ENCODE measurements around the gene EIF2AK2. TPM values are rescaled to one million over a fixed set of nuclear protein-coding genes. Genes with fewer than 3 reads are reported as not detected.
"Not testable (repeated sequence)": the region's sequence is repeated elsewhere in the genome, so short reads cannot be mapped to it uniquely, and the experiment has no call there.

Gene EIF2AK2
- 15.2 TPM for total RNA-seq

DNA sequence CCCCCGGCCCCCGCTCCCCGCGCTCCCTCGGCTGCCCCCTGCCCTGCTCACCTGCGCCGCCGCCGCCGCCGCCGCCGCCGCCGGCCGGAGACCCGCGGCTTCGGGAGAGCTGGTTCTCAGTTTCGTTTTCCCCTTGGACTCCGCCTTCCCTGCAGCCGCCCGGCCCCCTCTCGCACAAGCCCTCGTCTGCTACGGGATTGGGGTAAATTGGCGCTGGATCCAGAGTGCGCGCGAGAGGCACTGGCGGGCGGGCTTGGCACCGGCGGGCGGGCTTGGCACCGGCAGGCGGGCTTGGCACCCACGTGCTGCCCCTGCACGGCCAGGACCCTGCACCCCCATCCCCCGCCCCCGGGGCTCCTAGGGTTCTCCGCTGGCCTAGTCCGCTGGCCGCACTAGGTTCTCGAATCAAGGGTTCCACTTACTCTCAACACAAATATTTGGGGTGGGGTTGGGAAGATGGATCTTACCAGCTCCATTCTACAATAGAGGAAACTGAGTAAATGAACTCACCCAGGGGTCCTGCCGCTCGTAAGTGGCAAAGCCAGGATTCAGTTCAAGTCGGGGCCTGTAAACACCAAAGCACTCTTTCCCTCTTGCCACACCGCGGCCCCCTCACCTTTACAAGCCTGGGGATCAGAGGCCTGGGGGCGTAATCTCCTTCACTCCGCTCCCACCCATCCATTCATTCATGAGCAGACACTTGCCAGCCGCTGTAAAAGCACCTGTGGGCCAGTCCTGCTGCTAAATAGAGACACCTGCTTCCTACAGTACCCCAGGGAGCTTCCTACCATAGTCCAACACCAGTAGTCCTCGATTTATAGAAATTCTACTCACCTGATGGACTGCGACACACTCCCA, at the start of gene EIF2AK2:
Gene EIF2AK2, minus strand, starts transcription at position 124 of the 858 bp plus-strand sequence. CDS start 9,174 bp downstream, outside the sequence.
- TF ChIP-seq POLR2AphosphoS5 (IDR thresholded peaks at IDR 0.05; ENCODE audit: insufficient read depth in 1 of 2, low read depth in 1 of 2) (no peak), POLR2A (IDR thresholded peaks at IDR 0.05) (no peak)
- Histone ChIP-seq H3K9me3 (no peaks in the 10 kb centered on the region), H3K27ac (peak within 1 kb of the TSS; percentile 92), H3K27me3 (no peaks in the 10 kb centered on the region), H3K36me3 (no peaks in the 10 kb centered on the region), H3K4me1 (peaks cover 19% of the 10 kb centered on the region), H3K4me3 (peak within 1 kb of the TSS; percentile 66 to 82)
- peak in 1 of 2 donors; percentile 89 for DNase-seq (ENCODE audit: extremely low spot score in 2 of 2)
- intact Hi-C loops (cut with DNase I), result no loop called here

DNA sequence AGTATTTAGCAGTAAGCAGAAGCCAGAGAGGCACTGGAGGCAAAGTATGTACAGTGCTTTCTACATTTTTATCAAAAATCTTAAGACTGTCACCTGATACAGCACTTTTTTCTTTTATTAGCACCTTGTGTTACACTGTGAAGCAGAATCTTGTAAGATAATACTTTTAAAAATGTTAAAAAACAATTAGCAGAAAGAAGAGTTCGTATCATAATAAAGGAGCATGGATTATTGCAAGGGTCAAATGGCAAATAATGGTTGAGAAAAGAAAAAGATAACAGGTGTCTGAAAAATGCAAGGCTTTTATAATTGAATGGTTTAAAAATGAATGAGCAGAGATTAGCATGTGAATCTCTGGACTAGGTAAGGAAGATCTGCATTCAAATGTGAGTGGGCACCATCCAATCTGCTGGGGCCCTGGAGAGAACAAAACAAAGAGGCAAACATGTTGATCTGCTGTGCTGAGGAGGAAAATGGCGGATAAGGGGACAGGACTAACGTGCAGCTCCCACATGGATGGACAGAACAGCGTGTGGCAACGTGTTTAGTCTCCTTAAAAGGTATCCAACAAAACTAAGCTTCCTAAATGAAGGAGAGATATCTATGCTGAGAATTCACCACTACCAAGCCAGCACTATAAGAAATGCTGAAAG, 49.0 kb upstream of the EIF2AK2 start:
- Histone ChIP-seq H3K27me3 (no peaks in the 10 kb centered on the region), H3K4me3 (no peak overlapping the region), H3K9me3 (peaks cover 3% of the 10 kb centered on the region), H3K4me1 (no peaks in the 10 kb centered on the region), H3K27ac (no peak overlapping the region), H3K36me3 (peaks cover 2 to 94% of the 10 kb centered on the region in 2 donors)
- intact Hi-C loops (cut with DNase I), result no loop called here
- no peak for DNase-seq (ENCODE audit: extremely low spot score in 2 of 2)
- TF ChIP-seq POLR2A (IDR thresholded peaks at IDR 0.05) (no peak), POLR2AphosphoS5 (IDR thresholded peaks at IDR 0.05; ENCODE audit: insufficient read depth in 1 of 2, low read depth in 1 of 2) (no peak)
- TF ChIP-seq, protein P1, sequence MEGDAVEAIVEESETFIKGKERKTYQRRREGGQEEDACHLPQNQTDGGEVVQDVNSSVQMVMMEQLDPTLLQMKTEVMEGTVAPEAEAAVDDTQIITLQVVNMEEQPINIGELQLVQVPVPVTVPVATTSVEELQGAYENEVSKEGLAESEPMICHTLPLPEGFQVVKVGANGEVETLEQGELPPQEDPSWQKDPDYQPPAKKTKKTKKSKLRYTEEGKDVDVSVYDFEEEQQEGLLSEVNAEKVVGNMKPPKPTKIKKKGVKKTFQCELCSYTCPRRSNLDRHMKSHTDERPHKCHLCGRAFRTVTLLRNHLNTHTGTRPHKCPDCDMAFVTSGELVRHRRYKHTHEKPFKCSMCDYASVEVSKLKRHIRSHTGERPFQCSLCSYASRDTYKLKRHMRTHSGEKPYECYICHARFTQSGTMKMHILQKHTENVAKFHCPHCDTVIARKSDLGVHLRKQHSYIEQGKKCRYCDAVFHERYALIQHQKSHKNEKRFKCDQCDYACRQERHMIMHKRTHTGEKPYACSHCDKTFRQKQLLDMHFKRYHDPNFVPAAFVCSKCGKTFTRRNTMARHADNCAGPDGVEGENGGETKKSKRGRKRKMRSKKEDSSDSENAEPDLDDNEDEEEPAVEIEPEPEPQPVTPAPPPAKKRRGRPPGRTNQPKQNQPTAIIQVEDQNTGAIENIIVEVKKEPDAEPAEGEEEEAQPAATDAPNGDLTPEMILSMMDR (IDR thresholded peaks at IDR 0.05), result no peak

DNA sequence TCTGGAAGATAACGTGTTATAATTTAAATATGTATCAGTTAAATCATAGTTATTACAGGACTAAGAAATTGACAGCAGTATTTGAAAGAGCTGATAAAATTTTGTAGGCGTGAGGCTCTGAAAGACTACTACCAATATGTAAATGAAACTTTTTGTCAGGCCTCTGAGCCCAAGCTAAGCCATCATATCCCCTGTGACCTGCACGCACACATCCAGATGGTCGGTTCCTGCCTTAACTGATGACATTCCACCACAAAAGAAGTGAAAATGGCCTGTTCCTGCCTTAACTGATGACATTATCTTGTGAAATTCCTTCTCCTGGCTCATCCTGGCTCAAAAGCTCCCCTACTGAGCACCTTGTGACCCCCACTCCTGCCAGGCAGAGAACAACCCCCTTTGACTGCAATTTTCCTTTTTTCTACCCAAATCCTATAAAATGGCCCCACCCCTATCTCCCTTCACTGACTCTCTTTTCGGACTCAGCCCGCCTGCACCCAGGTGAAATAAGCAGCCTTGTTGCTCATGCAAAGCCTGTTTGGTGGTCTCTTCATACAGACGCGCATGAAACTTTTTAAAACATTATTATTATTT, 48.4 kb upstream of the EIF2AK2 start:
- intact Hi-C loops (cut with DNase I); H3K4me1 ChIP-seq; H3K9me3 ChIP-seq; H3K27ac ChIP-seq; DNase-seq (ENCODE audit: extremely low spot score in 2 of 2); H3K4me3 ChIP-seq; H3K27me3 ChIP-seq: not testable (repeated sequence)
- H3K36me3 ChIP-seq, result peaks cover 3 to 93% of the 10 kb centered on the region in 2 donors

DNA sequence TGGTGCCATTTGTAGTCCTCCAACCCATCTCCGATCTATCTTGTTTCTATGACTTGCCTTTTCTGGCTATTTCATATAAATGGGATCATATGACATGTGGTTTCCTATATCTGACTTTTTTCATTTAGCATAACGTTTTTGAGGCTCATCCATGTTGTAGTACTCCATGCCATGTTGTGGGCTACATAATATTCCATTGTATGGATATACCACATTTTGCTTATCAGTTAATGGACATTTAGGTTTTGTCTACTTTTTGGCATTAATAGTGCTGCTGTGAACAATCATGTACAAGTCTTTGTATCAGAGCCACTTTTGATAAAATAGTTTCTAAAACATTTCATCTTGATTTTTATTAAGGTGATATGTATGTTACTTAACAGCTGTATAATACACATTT, 46.9 kb upstream of the EIF2AK2 start:
- TF ChIP-seq POLR2A (IDR thresholded peaks at IDR 0.05) (no peak), POLR2AphosphoS5 (IDR thresholded peaks at IDR 0.05; ENCODE audit: insufficient read depth in 1 of 2, low read depth in 1 of 2) (no peak)
- TF ChIP-seq, protein P1 (IDR thresholded peaks at IDR 0.05), result no peak
- Histone ChIP-seq H3K4me1 (peaks cover 4% of the 10 kb centered on the region), H3K36me3 (peaks cover 3 to 79% of the 10 kb centered on the region in 2 donors), H3K4me3 (no peak overlapping the region), H3K9me3 (peaks cover 3% of the 10 kb centered on the region), H3K27me3 (no peaks in the 10 kb centered on the region), H3K27ac (no peak overlapping the region)
- DNase-seq (ENCODE audit: extremely low spot score in 2 of 2), result no peak
- intact Hi-C loops (cut with DNase I), result no loop called here

DNA sequence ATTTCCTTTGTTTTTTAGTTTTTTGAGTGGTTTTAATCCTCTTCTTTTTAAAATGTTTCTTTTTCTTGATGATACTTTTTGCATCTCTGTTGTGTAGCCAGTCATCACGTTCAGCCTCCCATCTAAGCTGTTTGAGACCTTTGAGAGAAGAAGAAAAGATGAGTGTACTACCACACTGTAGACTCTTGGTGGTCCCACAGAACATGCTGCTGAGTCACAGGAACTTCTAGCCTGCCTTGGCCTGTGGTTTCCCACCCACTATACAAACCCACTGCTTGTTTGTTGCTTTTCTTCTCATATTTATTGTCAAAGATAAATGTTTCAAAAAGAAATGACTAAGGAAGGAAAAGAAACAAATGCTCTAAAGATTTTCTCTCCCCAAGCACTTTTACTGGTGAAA, 45.0 kb upstream of the EIF2AK2 start:
- Histone ChIP-seq H3K27me3 (no peaks in the 10 kb centered on the region), H3K4me1 (peaks cover 21% of the 10 kb centered on the region), H3K36me3 (peaks cover 3 to 61% of the 10 kb centered on the region in 2 donors), H3K4me3 (no peak overlapping the region), H3K9me3 (no peaks in the 10 kb centered on the region), H3K27ac (no peak overlapping the region)
- TF ChIP-seq POLR2A (IDR thresholded peaks at IDR 0.05) (no peak), POLR2AphosphoS5 (IDR thresholded peaks at IDR 0.05; ENCODE audit: insufficient read depth in 1 of 2, low read depth in 1 of 2) (no peak)
- TF ChIP-seq, protein P1 (IDR thresholded peaks at IDR 0.05), result no peak
- DNase-seq (ENCODE audit: extremely low spot score in 2 of 2), result no peak
- intact Hi-C loops (cut with DNase I), result no loop called here
